NCI-H2107 treated with DMSO at 0.1 percent for 48 hours (cell line): Measurements from ENCODE around the gene CRTC2.

Experiments used
- DNase-seq: peaks from one replicate; lab custom pipeline; 2025; ENCODE audit not compliant: unreplicated experiment; lab: John Stamatoyannopoulos, UW

Gene CRTC2

GRCh38 chr1:153946622-153947241 is 11.7 kb downstream of the CRTC2 start, which contains the start of gene DENND4B:
TSS of gene DENND4B (minus strand) at chr1:153946718. CDS start at chr1:153944374, 2,344 bp downstream.
- peak; percentile 65 for DNase-seq

GRCh38 chr1:153945795-153946621 is 12.4 kb downstream of the CRTC2 start:
- DNase-seq: no peak

- no peak for DNase-seq
Observed at GRCh38 chr1:153945131-153945794, 13.1 kb downstream of the CRTC2 start.

GRCh38 chr1:153944827-153945117 is 13.6 kb downstream of the CRTC2 start:
- no peak for DNase-seq

- no peak for DNase-seq
Observed at GRCh38 chr1:153944005-153944826, 14.2 kb downstream of the CRTC2 start.

- DNase-seq: no peak
Observed at GRCh38 chr1:153942766-153943549, 15.5 kb downstream of the CRTC2 start.

- no peak for DNase-seq
Observed at GRCh38 chr1:153941826-153942725, 16.3 kb downstream of the CRTC2 start.

GRCh38 chr1:153940756-153941155 is 17.7 kb downstream of the CRTC2 start:
- DNase-seq: no peak

GRCh38 chr1:153939476-153939875 is 18.9 kb downstream of the CRTC2 start:
- no peak for DNase-seq

- DNase-seq: no peak
Observed at GRCh38 chr1:153938996-153939395, 19.4 kb downstream of the CRTC2 start.

- DNase-seq: no peak
Observed at GRCh38 chr1:153937331-153937730, 21.1 kb downstream of the CRTC2 start.

- DNase-seq: no peak
Observed at GRCh38 chr1:153936011-153936802, 22.2 kb downstream of the CRTC2 start.

- DNase-seq: no peak
Observed at GRCh38 chr1:153934746-153935145, 23.7 kb downstream of the CRTC2 start.

GRCh38 chr1:153933955-153934354 is 24.5 kb downstream of the CRTC2 start:
- no peak for DNase-seq

GRCh38 chr1:153933430-153933829 is 25.0 kb downstream of the CRTC2 start:
- DNase-seq: no peak

GRCh38 chr1:153932156-153933131 is 26.0 kb downstream of the CRTC2 start:
- DNase-seq: no peak
